Measurements from ENCODE around the gene THRSP.

GRCh38 chr11:78083021-78083420, 19.4 kb downstream of the THRSP start:
- TF ChIP-seq CTCF (IDR thresholded peaks at IDR 0.05; ENCODE audit: insufficient read depth, low read length) (no peak), POLR2AphosphoS5 (IDR thresholded peaks at IDR 0.05; ENCODE audit: low read depth) (no peak), SPI1 (IDR thresholded peaks at IDR 0.05; ENCODE audit: borderline replicate concordance, low read depth) (no peak), REST (IDR thresholded peaks at IDR 0.05; ENCODE audit: insufficient replicate concordance, low read depth) (no peak), GABPA (IDR thresholded peaks at IDR 0.05; ENCODE audit: low read depth) (no peak)
